Endothelial cell of hepatic sinusoid (primary cell): ENCODE data around the gene CFAP97D1.

Source experiments
- in situ Hi-C: cut with HindIII; loops from 2 replicates; pipeline ENCODE4 v1.10.0; 2017; ENCODE audit warnings: low sequenced_read_pairs

The CFAP97D1 gene

DNA sequence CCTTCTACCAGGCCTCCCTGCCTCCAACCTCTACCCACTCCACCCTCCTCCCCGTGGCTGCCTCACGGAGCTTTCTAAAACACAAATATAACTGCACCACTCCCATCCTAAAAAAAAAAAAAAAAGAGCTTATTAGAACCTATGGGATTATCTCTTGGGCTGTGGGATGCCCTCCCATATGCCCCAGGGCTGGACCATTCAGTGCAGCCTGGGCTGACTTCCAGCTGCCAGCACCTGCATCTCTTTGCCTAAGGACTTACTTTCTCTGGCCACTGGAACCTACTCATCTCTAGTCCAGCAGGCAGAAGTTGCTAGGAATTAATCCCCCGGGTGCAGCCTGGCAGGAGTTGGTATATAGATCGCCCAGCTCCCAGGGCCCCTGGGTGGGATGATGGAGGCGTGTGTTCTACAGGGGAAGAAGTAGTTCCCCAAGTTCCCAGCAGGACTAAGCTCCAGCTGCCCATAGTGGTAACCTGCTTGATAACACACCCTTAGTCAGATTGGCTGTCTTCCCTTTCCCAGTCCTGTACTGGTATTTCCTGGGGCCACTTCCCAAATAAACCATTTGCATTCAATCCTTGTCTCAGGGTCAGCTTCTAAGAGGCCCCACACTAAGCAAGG is 42.4 kb downstream of the CFAP97D1 start:
- in situ Hi-C loops, result loop anchor here (10.0 kb wide), 1 partner anchor 238 kb away; no protein-coding TSS in a partner anchor

DNA sequence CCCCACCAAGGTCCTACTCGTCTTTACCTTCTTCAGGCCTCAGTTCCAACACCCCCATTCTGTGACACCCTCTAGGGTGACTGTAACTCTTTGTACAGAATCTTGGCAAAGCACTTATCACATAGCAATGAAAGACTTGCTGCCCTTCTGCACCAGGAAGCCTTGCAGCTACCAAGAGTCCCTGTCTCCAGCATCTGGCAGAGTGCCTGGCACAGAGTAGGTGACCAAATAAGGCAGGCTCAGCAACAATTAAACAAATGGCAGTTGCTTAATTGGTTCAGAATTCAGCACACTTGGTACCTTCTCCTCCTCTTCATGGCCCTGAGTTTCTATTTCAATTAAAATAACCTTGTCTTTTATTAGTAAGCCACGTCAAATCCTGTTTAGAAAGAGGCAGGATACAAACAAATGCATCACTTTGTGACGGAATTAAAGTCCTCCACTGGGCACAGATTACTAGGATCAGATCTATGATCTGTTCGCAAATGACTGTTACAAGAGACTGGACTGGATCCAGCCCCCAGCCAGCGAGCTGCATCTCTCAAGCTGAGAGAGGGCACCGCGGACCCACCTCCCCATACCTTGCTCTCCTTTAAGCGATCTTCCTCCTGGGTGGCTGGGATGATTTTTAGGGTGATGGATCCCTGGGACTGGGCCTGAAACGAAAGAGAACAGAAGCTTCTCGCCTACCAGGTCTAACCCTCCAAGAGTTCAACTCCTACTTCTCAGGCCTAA is 43.3 kb downstream of the CFAP97D1 start:
- in situ Hi-C loops, result loop anchor here (10.0 kb wide), 1 partner anchor 239 kb away; no protein-coding TSS in a partner anchor

DNA sequence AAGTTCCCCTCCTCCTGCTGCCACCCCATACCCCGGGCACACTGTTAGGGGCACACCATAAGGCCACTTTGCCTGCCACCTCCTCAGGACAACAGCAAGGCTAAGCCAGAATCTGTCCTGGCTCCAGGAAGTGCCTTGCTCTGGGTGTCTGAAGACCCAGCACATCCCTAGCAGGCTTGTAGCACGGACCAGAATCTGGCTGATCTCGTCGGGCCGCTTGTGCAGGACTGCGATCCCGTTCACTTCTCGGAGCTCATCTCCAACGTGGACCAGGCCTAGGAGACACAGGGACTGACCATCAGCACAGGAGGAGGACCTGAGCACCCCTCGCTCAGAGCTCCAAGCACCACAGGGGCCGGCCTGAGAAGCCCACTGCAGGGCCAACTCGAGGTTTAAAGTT is 45.3 kb downstream of the CFAP97D1 start:
- in situ Hi-C loops, result loop anchor here (10.0 kb wide), 1 partner anchor 241 kb away; no protein-coding TSS in a partner anchor

DNA sequence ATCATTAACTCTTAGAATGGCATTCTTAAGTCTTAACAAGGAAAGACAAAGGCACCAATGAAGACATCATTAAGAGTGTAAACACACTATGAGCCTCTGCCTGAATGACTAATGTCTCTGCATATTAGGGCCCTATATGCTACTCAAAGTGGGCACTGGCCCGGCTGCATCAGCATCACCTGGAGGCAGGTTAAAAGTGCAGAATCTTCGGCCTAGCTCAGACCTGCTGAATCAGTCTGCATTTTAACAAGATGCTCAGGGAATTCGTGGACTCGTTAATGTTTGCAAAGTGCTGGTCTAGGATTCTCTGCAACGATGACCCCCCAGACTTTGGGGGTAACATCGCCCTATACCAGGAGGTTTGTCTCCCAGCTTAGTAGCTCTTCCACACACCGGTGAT is 46.0 kb downstream of the CFAP97D1 start:
- in situ Hi-C loops, result loop anchor here (10.0 kb wide), 1 partner anchor 241 kb away; no protein-coding TSS in a partner anchor

DNA sequence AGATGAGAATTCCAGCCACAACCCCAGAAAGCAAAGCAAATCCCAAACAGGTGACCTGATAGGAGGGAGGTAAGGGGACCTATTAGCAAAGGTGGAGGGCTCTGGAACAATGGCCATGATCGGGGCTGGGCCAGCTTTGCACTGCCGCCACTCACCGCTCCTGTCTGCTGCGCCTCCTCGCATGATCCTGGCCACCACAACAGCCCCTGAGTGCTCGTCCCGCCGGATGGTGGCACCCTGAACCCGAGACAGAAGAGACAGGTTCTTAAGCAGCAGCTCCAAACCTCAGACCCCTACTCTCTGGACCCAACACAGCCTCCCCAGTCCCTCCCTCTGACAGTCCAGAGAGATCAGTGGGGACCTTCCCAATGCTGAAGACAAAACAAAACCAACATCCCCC is 47.4 kb downstream of the CFAP97D1 start:
- in situ Hi-C loops, result loop anchor here (10.0 kb wide), 1 partner anchor 243 kb away; no protein-coding TSS in a partner anchor

DNA sequence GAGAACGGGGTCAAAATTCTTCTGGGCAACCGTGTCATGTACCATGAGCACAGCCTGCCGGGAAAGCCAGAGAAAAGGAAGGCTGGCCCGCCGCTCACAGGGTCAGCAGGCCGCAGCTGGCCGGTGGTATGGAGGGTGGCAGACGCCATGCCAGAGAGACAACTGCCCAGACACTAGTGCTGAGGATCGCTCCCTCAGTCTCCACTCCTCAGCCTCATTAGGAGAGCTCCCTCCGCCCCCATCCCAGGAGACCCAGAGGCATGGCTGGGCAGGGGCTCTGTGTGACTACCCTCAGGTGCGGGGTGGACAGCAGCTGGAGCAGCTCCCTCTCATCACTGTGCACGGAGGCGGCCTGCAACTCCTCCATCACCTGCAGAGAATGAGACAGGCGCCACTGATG is 49.5 kb downstream of the CFAP97D1 start:
- in situ Hi-C loops, result loop anchor here (10.0 kb wide), 1 partner anchor 245 kb away; no protein-coding TSS in a partner anchor

DNA sequence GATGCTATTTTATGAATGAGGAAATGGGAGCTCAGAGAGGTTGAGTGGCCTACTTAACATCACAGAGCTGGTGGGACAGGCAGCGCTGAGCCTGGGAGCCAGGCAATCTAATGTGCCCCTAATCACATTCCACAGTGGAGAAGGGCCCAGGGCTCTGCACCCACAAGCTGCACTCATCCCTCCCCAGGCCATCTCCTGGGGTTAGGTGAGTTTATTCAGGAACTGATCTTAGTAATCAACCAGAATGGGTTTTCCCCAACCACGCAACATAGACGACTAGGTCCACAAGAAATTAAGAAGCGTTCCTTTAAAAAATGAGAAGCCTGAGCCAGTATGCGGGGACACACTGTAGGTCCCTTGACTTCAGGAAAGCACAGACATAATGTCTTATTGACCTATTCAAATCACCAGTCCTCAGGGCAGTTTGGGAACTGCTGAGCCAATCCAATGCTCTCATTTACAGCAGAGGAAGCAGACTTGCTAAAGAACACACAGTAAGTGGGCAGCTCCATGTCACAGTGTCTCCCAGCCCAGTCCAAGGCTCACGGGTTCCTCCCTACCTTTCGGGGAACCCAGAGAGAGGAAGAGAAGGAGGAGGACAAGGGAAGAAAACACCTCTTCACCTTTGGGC is 50.4 kb downstream of the CFAP97D1 start:
- in situ Hi-C loops, result no loop called here

DNA sequence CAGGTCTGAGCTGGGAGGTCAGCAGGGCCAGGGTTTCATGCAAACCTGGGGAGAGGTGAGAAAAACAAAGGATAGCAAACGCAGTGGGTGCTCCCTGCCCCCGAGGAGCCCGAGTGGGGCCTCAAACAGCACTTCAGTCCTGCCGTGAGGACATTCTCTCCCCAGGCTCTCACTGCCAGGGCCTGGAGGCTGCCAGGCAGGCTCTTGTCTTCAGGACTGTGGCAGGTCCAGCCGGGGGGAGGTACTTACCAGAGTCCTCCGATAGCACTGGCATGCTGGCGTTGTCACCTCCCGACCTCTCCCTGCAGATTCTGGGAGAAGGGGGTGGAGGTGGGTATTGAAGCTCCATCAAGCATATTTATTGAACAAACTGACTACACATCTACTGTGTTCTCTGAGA is 51.4 kb downstream of the CFAP97D1 start:
- in situ Hi-C loops, result no loop called here

DNA sequence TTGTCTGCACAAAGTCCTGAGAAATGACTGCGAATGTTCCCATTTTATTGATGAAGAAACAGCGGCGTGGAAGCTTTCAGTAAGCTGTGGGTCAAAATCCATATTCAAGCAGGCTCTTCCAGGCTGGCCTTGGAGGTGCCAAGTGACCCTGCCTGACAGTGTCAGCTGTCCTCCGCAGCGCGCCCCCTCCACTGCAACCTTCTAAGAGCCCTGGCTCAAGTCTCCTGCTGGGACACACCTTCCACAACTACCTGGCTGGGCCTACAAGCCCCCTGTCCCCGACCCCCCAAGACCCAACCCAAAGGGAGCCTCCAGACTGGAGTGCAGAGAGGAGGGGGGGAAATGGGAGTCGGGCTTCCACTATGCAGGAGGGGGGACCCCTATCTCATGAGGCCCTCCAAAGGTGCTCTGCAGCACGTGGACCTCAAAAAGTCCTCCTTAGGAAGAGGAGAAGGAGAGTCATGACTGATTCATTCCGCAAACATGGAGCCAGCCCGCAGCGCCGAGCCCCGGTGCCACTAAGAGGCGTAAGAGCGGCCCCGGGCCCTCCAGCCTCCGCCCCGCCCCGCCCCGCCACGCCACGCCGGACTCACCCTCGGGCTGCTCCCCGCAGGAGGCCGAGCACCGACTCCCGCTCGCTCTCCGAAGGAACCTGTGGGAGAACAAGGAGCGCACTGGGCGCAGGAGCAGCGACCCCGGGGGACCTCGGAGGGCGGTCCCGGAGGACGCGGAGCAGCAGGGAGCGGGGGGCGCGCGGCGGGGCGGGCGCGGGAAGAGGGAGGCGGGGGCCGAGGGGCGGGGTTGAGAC is 52.1 kb downstream of the CFAP97D1 start:
- in situ Hi-C loops, result no loop called here

DNA sequence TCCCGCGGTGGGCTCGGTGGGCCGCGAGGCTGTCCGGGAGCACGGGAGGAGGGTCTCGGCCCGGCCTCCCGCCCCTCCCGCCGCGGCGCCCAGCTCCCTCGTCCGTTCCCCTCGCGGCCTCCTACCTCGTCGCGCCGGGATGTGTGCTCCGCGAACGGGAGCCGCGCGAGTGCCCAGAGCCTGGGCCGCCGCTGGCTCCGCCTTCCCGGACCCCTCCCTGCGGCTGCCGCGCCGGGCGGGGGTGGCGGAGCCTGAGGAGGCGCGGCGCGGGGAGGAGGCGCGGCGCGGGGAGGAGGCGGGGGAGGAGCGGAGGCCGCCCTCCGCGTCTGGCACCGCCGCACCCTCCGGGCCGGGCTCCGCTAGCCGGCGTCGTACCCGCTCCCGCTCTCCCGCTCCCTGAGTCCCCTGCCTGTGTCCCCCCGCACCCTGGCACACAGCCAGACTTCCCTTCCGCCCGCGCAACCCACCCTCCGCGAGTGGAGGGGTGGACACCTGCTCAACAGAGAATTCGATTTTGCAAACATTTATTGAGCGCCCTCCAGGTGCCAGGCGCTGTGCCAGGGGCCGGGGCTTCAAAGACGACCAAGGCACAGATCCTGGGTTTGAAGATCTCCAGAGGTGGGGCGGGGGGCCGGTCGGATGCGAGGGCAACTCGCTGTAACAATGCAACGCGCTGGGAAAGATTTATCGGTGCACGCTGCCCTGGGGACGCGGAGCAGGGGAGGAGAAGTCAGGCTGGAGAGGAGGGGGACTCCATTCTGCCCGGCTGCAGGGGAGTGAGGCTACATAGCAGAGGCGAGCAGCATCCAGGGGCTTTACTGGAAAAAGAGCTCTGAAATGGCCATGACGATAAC is 53.0 kb downstream of the CFAP97D1 start, which contains the start of gene MPP3:
TSS of gene MPP3 (minus strand) at position 171 of the 854 bp plus-strand sequence. CDS start 1,240 bp downstream, outside the sequence.
- in situ Hi-C loops, result no loop called here

DNA sequence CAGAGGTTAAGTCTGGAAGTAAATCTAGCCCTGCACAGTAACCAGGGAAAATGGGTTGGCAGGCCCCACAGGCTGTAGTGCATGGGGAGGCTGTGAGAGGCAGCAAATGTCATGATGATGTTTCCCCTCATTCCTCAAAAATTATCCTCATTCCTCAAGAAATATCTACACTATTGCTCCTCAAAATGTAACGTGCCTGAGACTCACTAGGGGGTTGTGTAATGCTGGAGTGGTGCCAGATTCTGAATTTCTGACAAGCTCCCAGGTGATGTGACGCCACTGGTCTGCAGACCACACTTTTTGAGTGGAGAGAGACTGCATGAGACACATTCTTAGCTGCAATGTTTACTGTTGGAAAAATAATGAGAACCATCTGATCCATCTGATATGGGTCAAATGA is 53.9 kb downstream of the CFAP97D1 start:
- in situ Hi-C loops, result no loop called here
